Medulla oblongata (tissue), 1 donor: ENCODE results near the gene HCN3.
"Not testable (repeated sequence)": the region's sequence is repeated elsewhere in the genome, so short reads cannot be mapped to it uniquely, and the experiment has no call there.

Source experiments
- DNase-seq: peaks from one replicate; pipeline ENCODE4 v3.0.0-alpha.2; 2015; ENCODE audit errors: extremely low spot score

The HCN3 gene

GRCh38 chr1:155284476-155284875 lies 7.2 kb downstream of the HCN3 start:
- DNase-seq, result no peak

- DNase-seq, result no peak
Observed at GRCh38 chr1:155285063-155285462, 7.8 kb downstream of the HCN3 start.

- DNase-seq, result no peak
Observed at GRCh38 chr1:155285631-155286044, 8.4 kb downstream of the HCN3 start.

- DNase-seq, result no peak
Observed at GRCh38 chr1:155286544-155286943, 9.3 kb downstream of the HCN3 start.

- DNase-seq, result no peak
Observed at GRCh38 chr1:155287987-155288543, 10.8 kb downstream of the HCN3 start.

- not testable (repeated sequence) for DNase-seq
Observed at GRCh38 chr1:155291006-155291405, 13.7 kb downstream of the HCN3 start.

- DNase-seq, result no peak
Observed at GRCh38 chr1:155293086-155293749, 16.0 kb downstream of the HCN3 start.

DNA sequence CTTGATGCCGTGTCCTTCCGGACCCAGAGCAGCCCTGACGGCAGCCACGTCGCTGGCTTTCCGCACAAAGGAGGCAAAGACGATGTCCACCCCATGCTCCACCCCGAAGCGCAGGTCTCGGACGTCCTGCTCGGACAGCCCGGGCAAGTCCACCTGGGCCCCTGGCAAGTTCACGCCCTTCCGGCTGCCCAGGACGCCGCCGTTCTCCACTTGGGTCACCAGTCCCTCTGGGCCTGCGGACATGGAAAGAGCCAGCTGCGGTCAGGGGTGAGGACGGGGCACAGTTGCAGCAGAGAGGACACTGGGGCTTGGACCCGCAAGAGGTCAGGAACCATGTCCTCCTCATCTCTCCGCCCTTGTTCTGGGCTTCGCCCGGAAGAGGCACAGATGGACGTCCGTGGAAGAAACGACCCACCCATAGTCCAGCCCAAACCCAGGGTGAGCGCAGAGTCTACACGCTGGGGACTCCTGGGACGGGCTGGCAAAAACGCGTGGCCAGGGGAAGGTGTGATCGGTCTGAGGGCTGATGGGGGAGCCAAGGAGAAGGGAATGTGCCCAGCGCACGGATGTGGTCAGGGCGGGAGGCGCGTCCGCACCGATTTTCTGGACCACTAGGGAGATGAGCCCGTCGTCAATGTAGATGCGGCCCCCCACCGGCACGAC lies 17.4 kb downstream of the HCN3 start:
- DNase-seq, result no peak

DNA sequence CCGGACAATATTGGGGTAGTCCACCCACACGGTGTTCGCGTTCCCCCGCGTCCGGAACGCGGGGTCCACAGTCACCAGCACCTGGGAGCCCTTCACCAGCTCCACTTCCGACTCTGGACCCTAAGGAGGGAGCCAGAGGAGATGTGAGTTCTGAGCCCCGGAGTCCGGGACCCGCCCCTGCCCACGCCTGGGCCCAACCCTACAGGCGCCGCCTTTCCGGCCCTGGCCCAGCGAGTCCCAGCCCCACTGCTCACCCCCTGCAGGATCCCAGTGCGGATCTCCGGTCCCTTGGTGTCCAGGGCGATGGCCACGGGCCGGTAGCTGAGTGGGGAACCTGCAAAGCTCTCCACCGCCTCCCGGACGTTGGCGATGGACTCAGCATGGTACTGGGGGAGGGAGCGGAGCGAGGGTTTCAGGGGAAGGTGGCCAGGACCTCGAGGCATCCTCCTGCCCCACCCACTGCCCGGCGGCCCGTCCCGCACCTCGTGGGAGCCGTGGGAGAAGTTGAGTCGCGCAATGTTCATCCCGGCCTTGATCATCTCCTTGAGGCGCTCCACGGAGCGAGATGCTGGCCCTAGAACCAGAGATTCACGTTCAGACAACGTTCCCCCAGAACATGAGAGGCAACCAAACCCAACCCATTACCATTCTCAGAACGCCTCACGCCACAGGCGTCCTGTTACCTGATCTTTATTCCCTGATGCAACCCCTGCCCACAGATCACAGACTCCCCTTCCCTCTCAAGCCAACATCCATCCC lies 18.1 kb downstream of the HCN3 start:
- DNase-seq, result no peak

DNA sequence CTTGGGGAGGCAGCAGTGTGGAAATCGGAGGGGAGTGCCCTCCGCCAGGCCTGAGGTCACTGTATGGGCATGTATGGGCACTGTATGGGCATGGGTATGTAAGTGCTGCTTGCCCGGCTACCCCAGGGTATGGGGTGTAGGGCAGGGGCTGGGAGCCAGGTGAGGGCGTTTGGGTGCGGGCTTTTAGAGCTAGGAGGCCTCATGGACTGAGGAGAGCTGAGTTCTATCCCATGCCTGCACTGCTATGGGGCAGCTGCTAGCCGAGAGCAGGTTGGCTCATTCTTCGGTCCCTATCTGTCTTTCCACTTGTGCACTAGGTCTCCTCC lies 18.6 kb downstream of the HCN3 start:
- DNase-seq, result no peak

GRCh38 chr1:155296661-155297060 lies 19.4 kb downstream of the HCN3 start:
- DNase-seq, result no peak

DNA sequence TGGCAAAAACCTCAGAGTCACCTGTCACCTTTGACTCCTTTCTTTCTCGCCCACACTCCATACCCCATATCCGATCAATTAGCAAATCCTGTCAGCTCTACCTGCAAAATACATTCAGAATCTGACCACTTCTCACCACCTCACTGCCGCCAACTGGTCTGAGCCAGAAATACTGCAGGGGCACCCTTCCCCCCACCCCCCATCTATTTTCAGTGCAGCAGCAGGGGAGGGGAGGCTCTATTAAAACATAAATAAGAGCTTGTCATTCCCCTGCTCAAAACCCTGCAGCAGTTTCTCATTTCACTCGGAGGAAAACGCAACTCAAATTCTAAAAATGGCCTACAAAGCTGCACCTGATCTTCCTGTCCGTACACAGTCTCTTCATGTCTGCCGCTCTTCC lies 20.1 kb downstream of the HCN3 start:
- no peak for DNase-seq

DNA sequence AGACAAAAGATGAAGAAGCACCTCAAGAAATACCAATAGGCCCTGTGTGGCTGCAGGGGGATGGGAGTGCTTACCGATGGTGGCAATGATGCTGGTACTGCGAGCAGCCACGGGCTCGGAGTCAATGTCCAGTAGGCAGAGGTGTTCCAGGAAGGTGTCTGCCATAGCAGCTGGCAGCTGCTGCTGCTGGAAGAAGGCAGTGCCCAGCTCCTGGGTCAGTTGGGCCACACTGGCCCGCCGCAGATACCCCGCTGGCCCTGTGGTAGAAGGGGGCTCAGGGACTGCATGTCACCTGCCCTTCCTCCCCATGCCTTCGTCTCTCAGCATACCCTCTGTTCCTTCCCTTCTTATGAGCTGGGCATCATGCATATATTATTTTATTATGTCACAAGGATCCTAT lies 22.8 kb downstream of the HCN3 start:
- DNase-seq, result no peak

- no peak for DNase-seq
Observed at GRCh38 chr1:155300553-155301329, 23.5 kb downstream of the HCN3 start.

DNA sequence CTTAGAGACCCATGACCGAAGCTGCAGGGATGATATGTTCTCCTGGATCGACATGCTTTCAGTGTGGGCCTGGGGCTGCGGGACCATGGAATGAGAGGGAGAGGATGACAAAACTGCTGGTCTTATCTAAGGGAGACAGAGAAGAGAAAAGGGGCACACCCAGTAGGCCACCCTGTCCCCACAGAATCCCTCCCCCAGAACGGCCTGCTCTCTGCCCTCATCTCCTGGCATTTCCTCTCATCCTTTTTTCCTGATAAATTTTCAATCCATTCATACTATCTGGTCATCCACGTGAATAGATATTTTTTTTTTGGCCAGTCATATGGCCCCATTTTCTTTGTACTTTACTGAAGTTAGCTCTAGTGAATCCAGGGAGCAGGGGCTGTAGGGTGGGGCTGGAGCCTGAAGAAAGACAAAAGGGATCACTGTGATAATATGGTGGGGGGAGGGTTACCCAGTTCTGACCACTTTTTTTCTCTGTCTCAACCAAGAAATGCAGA lies 24.1 kb downstream of the HCN3 start, which contains the start of gene PKLR:
TSS of gene PKLR (minus strand) at position 97 of the 500 bp plus-strand sequence. CDS start at position 54, 43 bp downstream.
- DNase-seq, result no peak

- DNase-seq, result no peak
Observed at GRCh38 chr1:155304558-155305063, 27.3 kb downstream of the HCN3 start.

DNA sequence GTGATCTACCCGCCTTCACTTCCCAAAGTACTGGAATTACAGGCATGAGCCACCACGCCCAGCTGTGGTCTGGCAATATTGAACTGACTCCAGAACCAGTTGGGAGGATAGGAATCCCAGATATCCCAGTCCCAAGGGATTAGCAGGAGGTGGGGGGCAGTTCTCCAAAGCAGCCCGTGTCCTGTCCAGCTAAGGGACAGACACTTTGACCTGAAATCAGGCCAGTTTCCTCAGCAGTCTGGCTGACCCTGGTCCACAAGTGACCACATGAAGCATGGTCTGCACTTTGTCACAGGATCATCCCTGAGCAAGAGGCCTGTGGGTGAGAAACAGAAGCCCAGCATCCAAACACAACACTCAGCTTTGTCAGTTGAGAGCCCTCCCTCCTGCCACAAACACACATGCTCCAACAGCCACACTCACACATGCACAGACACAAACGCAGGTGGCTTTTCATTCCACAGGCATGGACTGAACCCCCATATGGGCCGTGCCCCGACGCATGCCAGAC lies 28.7 kb downstream of the HCN3 start:
- DNase-seq, result no peak

GRCh38 chr1:155307247-155307740 lies 30.0 kb downstream of the HCN3 start:
- peak; percentile 21 for DNase-seq

DNA sequence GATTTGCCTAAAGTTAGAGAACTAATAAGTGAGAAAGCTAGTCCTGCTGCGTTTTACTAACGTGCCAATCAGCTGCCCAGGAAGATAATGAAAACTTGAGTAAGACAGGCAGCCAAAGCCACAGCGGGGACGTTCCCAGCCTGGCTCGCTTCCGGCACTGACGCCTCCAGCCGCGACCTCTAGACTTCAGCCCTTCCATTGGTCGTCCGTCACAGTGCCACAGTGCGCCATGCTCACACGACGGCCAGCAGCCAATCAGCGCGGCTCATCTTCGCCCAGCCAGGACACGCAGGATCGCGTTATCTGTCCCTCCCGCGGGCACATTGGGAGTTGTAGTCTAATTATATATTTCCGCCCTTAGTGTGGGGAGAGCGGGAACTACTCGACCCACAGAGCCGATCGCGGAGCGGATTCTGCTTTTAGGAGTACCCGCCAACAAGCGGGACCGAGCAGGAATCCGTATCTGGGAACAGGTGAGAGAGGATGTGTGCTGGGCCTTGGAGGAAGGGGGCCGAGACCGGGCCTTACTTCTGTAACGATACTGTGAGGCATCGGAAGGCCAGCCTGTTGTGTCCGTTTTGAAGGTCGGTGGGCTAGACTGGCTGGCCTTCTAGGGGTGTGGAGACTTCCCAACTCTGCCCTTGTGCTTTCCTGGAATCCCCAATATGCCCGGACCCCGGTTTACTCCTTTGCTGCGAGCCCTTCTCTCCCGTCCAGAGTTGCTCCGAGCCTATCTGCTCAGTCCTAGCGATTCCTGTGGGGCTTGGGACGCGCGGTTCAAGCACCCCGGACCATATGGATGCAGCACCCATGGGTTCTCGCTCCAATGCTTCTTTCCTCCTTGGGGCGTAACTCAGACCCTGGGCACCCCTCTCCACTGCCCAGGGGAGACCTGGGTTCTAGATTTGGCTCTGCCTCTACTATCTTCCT lies 31.5 kb downstream of the HCN3 start, which contains the start of gene FDPS:
TSS of gene FDPS (plus strand) at position 374 of the 930 bp plus-strand sequence. CDS start 924 bp downstream, outside the sequence.
- peak; percentile 100 for DNase-seq
